IPS-15b (cell line): ENCODE data around the gene ALG3.

Experiments used
- H3K27me3 ChIP-seq: one replicate; pipeline ENCODE4 v1.6.1; 2013; ENCODE audit warnings: low read length; ENCODE audit not compliant: control insufficient read depth, insufficient read depth
- H3K36me3 ChIP-seq: one replicate; pipeline ENCODE4 v1.6.1; 2013; ENCODE audit warnings: low read length; ENCODE audit not compliant: control insufficient read depth, insufficient read depth
- H3K4me1 ChIP-seq: one replicate; pipeline ENCODE4 v1.6.1; 2013; ENCODE audit warnings: mild to moderate bottlenecking, low read length; ENCODE audit not compliant: control insufficient read depth, insufficient read depth
- H3K4me3 ChIP-seq: one replicate; pipeline ENCODE4 v1.5.1; 2013; ENCODE audit warnings: low read depth, low read length
- H3K9ac ChIP-seq: one replicate; pipeline ENCODE4 v1.6.1; 2013; ENCODE audit warnings: low read depth, mild to moderate bottlenecking, low read length
- H3K9me3 ChIP-seq: one replicate; pipeline ENCODE4 v1.6.1; 2013; ENCODE audit warnings: mild to moderate bottlenecking, low read length; ENCODE audit not compliant: control insufficient read depth, insufficient read depth

The ALG3 gene

DNA sequence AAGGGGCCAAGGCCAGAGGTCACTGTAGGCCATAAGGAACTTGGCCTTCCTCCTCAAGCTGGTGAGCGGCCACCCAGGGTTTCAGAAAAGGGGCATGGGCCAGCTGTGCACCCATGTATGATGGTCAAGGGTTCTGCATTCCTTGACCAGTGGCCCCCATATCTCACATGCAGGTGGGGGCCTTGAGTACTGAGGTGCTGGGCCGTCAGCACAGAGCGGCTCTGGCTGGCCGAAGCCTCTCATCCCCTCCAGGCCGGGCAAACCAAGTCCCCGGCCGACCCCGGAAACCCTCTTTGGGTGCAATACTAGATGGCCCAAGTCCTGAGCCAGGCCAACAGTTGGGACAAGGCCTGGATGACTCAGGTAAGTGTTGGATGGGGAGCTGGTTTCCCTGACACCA, 9.5 kb downstream of the ALG3 start:
- Histone ChIP-seq H3K4me3 (no peak overlapping the region), H3K9me3 (no peaks in the 10 kb centered on the region), H3K4me1 (no peaks in the 10 kb centered on the region)

DNA sequence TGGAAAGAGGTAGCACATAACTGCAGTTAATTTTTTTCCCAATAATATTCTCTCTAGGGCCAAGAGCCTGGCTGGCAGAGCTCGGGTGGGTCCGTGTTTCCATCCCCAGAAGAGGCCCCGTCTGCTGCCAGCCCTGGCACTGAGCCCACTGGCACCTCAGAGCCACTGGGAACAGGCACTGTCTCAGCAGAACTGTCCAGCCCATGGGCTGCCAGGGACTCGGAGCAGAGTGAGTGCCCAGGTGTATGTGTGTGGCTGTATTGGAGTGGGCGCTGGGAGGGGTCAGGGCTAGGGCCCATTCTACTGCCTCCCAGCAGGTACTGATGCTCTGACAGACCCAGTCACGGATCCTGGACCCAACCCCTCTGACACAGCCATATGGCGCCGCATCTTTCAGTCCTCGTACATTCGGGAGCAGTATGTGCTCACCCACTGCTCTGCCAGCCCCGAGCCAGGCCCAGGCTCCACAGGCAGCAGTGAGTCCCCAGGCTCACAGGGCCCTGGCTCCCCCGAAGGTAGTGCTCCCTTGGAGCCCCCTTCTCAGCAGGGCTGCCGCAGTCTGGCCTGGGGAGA, 10.4 kb downstream of the ALG3 start:
- Histone ChIP-seq H3K9ac (no peak overlapping the region), H3K4me1 (no peaks in the 10 kb centered on the region), H3K27me3 (peaks cover 3% of the 10 kb centered on the region)

More for the DNA sequence above, 9.5 kb downstream of the ALG3 start:
- Histone ChIP-seq H3K27me3 (no peaks in the 10 kb centered on the region), H3K36me3 (peaks cover 15% of the 10 kb centered on the region), H3K9ac (no peak overlapping the region)

DNA sequence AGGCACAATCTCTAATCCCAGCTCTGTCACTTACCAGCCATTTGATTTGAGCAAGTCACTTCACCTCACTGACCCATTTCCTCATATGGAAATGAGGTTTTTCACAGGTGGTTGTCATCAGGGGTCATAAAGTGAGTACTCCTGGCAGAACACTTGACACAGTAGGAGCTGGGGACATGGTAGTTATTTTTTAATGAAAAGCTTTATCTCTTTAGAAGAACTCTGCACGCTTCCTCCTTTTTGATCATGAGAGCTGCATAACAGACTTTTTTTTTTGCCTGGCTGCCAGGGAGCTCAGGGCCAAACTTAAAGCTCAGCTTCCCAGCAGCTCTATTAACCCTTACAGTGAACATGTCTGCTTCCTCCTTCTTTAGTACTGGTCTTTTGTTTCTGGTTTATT, 11.0 kb downstream of the ALG3 start:
- Histone ChIP-seq H3K9me3 (no peaks in the 10 kb centered on the region), H3K27me3 (peaks cover 6% of the 10 kb centered on the region), H3K4me1 (no peaks in the 10 kb centered on the region), H3K9ac (no peak overlapping the region), H3K36me3 (peaks cover 8% of the 10 kb centered on the region), H3K4me3 (no peak overlapping the region)

More for the DNA sequence above, 10.4 kb downstream of the ALG3 start:
- Histone ChIP-seq H3K9me3 (no peaks in the 10 kb centered on the region), H3K4me3 (no peak overlapping the region), H3K36me3 (peaks cover 10% of the 10 kb centered on the region)

DNA sequence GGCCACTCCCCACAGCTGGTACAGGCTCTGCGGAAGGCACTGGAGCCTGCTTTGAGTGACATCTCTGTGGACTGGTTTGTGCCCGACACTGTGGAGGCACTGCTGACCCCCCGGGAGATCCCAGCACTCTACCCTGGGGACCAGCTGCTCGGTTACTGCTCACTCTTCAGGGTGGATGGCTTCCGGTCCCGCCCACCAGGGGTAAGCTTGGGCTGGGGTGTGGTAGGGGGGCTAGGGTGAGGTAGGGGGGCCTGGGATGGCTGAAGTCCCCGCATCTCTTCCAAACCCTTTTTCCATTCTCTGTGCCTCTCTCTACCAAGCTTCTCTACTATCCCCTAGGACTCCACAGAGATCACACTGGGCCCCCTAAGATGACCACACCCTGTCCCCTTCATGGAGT, 11.6 kb downstream of the ALG3 start:
- H3K9me3 ChIP-seq = no peaks in the 10 kb centered on the region
- no peaks in the 10 kb centered on the region for H3K4me1 ChIP-seq
- H3K27me3 ChIP-seq = peaks cover 12% of the 10 kb centered on the region
- peaks cover 3% of the 10 kb centered on the region for H3K36me3 ChIP-seq
- no peak overlapping the region for H3K9ac ChIP-seq
- no peak overlapping the region for H3K4me3 ChIP-seq

DNA sequence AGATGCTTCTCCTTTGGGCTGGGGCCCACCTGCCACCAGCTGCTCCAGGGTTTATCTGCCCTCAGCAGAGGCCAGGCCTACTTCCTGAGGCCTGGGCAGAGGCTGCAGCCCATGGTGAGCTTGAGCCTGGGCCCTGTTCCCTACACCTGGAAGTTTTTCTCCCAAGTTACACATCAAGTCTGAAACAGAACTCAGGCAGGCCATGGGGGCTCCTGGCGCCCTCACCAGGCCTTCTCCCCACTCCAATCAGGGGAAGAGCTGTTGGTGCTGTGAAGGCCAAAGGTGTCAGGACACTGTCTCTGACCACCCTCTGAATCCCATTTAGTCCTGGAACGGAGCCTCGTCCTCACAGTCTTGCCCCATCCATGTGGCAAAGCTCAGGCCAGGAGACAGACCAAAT, 12.1 kb downstream of the ALG3 start:
- Histone ChIP-seq H3K4me3 (no peak overlapping the region), H3K27me3 (peaks cover 18% of the 10 kb centered on the region), H3K9ac (no peak overlapping the region), H3K4me1 (no peaks in the 10 kb centered on the region), H3K36me3 (no peaks in the 10 kb centered on the region), H3K9me3 (no peaks in the 10 kb centered on the region)

DNA sequence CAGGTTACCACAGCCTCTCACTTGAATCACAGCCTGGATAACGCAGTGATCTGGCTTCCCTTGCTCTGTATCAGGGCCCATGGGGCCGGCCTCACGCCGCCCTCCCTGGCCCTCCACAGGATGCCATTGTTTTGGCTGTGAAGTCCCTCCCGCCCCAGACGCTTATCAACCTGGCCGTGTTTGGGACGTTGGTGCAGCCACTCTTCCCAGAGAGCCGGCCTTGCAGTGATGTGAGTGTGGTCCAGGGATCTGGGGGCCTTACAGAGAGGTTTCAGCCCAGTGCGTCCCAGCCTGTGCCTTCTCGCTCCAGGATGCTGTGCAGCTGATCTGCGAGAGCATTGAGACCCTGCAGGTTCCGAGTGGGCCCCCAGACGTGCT, 12.7 kb downstream of the ALG3 start:
- Histone ChIP-seq H3K36me3 (no peaks in the 10 kb centered on the region), H3K27me3 (peaks cover 24% of the 10 kb centered on the region), H3K4me3 (no peak overlapping the region), H3K9me3 (no peaks in the 10 kb centered on the region), H3K9ac (no peak overlapping the region), H3K4me1 (no peaks in the 10 kb centered on the region)

DNA sequence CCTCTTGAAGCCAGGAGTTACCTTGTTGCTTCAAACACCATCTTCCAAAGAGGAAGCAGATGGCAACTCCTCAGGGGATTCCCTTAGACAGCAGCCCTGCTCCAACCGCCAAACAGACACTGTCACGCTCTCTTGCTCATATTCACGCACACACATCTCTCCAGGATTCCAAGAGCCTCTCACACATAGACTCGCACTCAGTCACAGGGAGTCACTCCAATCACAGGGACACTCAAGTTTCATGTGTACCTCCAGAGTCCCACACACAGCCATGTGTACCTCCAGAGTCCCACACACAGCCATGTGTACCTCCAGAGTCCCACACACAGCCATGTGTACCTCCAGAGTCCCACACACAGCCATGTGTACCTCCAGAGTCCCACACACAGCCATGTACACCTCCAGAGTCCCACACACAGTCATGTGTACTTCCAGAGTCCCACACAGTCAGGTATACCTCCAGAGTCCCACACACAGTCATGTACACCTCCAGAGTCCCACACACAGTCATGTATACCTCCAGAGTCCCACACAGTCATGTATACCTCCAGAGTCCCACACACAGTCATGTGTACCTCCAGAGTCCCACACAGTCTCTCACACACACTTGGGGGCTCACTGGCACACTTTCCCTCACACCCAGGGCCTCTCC, 13.3 kb downstream of the ALG3 start:
- Histone ChIP-seq H3K9me3 (no peaks in the 10 kb centered on the region), H3K36me3 (no peaks in the 10 kb centered on the region), H3K4me3 (no peak overlapping the region), H3K9ac (no peak overlapping the region), H3K4me1 (no peaks in the 10 kb centered on the region), H3K27me3 (peaks cover 29% of the 10 kb centered on the region)

DNA sequence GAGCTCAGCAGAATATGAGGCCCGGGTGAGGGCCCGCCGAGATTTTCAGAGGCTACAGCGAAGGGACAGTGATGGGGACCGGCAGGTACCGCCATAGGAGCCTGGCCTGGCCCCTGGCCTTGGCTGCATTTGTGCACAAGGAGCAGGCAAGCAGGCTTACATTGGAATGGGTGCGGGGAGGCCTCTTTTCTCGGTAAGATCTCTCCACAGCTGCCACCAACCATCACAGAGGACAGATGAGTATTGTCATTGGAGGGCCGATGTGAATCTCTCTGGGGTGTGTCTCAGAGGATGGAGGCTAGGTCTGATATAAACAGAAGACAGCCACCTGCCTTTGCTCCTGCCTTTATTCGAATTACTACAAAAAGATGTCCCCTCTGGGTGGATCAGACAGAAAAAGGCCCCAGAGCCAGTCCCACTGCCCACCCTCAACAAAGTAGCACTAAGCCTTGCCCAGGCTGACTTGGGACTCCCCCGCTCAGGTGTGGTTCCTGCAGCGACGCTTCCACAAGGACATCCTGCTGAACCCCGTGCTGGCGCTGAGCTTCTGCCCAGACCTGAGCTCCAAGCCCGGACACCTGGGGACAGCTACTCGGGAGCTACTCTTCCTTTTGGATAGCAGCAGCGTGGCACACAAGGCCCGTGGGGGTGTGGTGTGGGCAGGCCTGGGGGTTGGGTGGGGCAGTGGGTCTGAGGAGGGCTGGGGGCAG, 13.9 kb downstream of the ALG3 start:
- no peak overlapping the region for H3K9ac ChIP-seq
- H3K4me3 ChIP-seq = no peak overlapping the region
- H3K36me3 ChIP-seq = no peaks in the 10 kb centered on the region
- peaks cover 36% of the 10 kb centered on the region for H3K27me3 ChIP-seq
- H3K9me3 ChIP-seq = no peaks in the 10 kb centered on the region
- H3K4me1 ChIP-seq = no peaks in the 10 kb centered on the region

DNA sequence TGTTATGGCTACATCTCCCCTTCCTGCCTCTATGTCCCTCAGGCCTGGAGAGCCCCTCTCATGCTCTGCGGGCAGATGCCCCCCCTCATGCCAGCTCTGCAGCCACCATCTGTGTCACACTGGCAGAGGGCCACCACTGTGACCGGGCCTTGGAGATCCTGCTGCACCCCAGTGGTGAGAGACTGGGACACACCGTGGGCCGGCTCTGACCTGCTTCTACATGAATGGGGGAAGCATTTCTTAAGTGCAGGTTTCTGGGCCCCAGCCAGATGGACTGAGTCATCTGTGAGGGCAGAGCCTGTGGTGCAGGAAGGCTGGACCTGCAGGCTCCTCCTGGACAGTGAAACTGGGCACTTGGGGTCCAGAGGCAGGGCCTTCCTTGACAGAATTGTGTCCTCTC, 14.5 kb downstream of the ALG3 start:
- H3K9ac ChIP-seq = no peak overlapping the region
- H3K9me3 ChIP-seq = no peaks in the 10 kb centered on the region
- H3K4me3 ChIP-seq = no peak overlapping the region
- H3K4me1 ChIP-seq = no peaks in the 10 kb centered on the region
- H3K36me3 ChIP-seq = no peaks in the 10 kb centered on the region
- peaks cover 40% of the 10 kb centered on the region for H3K27me3 ChIP-seq

DNA sequence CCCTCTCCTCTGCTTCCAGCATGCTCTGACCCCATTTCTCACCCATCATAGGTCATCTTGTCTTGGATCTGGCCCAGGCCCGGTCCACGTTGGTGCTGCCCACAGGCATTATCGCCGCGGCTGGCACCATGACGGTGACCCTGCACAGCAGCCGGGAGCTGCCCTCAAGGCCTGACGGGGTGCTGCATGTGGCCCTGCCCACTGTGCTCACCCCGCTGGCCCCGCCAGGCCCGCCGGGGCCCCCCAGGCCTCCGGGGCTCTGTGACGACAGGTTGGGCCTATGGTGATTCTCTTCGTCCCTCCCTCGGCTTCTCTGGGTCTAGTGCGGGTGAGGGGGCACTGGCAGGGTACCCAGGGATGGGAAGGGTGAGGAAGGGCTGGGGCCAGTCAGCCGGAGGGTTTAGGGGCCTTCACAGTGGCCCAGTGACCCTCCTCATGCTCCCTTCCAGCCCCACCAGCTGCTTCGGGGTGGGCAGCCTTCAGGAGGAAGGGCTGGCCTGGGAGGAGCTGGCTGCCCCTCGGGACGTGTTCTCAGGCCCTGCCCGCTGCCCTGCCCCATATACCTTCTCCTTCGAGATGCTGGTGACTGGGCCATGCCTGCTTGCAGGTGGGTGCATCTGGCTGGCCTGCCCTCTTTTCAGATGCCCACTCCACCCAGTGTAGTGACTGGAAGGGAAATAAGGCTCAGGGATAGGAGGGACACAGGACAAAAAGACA, 15.5 kb downstream of the ALG3 start:
- H3K9ac ChIP-seq = no peak overlapping the region
- no peaks in the 10 kb centered on the region for H3K36me3 ChIP-seq
- H3K9me3 ChIP-seq = no peaks in the 10 kb centered on the region
- H3K4me3 ChIP-seq = no peak overlapping the region
- H3K27me3 ChIP-seq = peaks cover 49% of the 10 kb centered on the region
- H3K4me1 ChIP-seq = no peaks in the 10 kb centered on the region

DNA sequence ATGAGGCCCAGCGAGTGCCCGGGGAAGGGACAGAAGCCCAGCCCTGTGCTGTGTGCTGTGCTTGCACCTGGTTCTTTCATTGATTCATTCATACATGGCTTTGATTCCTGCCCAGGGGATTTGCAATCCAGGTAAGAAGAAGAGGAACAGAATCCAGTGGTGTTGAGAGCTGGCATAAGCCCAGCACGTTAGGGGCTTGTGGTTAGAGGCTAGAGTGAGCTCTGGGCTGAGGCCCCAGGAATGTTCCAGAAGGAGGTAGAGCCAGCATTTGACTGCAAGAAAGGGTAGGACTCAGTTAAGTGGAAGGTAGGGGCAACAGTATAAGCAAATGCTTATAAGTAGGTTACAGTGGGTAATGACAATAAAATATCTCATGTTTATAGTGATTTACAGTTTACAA, 17.1 kb downstream of the ALG3 start:
- Histone ChIP-seq H3K27me3 (peaks cover 58% of the 10 kb centered on the region), H3K4me3 (no peak overlapping the region), H3K9ac (no peak overlapping the region), H3K36me3 (no peaks in the 10 kb centered on the region), H3K9me3 (no peaks in the 10 kb centered on the region), H3K4me1 (no peaks in the 10 kb centered on the region)
